ENCODE results near the gene SIAH3.

Gene SIAH3

DNA sequence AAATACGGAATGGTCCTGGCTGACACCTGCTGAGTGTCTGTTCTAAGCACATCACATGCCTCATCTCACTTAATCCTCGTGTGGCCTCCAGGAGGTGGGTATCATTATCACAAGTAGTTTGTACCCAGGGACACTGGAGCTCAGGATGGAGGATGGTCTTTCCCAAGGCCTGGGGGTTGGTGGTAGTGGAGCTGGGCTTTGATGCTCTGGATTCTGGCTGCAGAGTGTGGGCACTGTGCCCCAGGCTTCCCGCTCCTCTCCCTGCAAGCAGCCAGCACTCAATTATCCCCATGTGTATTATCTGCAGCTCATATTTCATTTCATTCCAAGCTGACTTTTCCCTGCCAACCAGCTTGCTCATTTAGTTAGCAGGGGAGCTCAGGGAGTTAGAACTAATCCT is 52.1 kb downstream of the SIAH3 start (continued):
- TF ChIP-seq ZNF19 (tag by site-specific recombination; IDR thresholded peaks at IDR 0.05; ENCODE audit: low read depth), result no peak
- TF ChIP-seq, protein P1, sequence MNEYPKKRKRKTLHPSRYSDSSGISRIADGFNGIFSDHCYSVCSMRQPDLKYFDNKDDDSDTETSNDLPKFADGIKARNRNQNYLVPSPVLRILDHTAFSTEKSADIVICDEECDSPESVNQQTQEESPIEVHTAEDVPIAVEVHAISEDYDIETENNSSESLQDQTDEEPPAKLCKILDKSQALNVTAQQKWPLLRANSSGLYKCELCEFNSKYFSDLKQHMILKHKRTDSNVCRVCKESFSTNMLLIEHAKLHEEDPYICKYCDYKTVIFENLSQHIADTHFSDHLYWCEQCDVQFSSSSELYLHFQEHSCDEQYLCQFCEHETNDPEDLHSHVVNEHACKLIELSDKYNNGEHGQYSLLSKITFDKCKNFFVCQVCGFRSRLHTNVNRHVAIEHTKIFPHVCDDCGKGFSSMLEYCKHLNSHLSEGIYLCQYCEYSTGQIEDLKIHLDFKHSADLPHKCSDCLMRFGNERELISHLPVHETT (tag by site-specific recombination; IDR thresholded peaks at IDR 0.05), result no peak

DNA sequence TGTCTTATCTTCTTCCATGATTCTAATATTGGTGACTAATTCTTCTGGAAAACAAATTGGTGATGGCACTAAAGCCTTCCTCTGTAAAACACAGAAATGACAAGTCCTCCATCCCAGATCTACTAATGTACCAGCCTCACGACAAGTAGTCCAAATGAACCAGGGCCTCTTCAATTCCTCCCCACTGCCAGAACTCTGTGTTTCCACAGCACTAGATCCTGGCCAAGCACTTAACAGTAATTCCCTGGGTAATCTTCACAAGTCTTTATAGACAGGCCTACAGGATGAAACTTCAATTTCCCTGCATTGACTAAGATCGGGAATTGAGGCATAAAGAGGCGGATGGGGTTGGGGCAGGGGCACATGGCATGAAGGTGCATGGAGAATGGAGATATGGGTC is 52.7 kb downstream of the SIAH3 start:
- Histone ChIP-seq H3K4me3 (ENCODE audit: low read depth, low read length) (no peak overlapping the region), H3K36me3 (ENCODE audit: control insufficient read depth in 2 of 2, insufficient read depth in 1 of 2, low read length in 2 of 2) (no peaks in the 10 kb centered on the region), H3K4me1 (ENCODE audit: control insufficient read depth, insufficient read depth, low read length) (no peaks in the 10 kb centered on the region), H3K9me3 (ENCODE audit: control insufficient read depth, insufficient read depth, low read depth, low read length) (no peaks in the 10 kb centered on the region), H3K27ac (ENCODE audit: extremely low read depth, low read depth, low read length) (no peak overlapping the region)
- TF ChIP-seq ZNF37A (tag by site-specific recombination; IDR thresholded peaks at IDR 0.05), result no peak
- TF ChIP-seq ZNF248 (tag by site-specific recombination; IDR thresholded peaks at IDR 0.05), result no peak
- TF ChIP-seq KLF10 (tag by site-specific recombination; IDR thresholded peaks at IDR 0.05), result no peak
- no peak for TF ChIP-seq ZBTB21 (tag by site-specific recombination; IDR thresholded peaks at IDR 0.05)
- no peak for TF ChIP-seq MEIS1 (CRISPR knock-in tag; IDR thresholded peaks at IDR 0.05; ENCODE audit: borderline replicate concordance)
- no peak for TF ChIP-seq ZNF350 (tag by site-specific recombination; IDR thresholded peaks at IDR 0.05)
- TF ChIP-seq ZNF292 (tag by site-specific recombination; IDR thresholded peaks at IDR 0.05; ENCODE audit: borderline replicate concordance, low read depth), result no peak
- TF ChIP-seq, protein P2, sequence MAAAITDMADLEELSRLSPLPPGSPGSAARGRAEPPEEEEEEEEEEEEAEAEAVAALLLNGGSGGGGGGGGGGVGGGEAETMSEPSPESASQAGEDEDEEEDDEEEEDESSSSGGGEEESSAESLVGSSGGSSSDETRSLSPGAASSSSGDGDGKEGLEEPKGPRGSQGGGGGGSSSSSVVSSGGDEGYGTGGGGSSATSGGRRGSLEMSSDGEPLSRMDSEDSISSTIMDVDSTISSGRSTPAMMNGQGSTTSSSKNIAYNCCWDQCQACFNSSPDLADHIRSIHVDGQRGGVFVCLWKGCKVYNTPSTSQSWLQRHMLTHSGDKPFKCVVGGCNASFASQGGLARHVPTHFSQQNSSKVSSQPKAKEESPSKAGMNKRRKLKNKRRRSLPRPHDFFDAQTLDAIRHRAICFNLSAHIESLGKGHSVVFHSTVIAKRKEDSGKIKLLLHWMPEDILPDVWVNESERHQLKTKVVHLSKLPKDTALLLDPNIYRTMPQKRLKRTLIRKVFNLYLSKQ (tag by site-specific recombination; IDR thresholded peaks at IDR 0.05; ENCODE audit: borderline replicate concordance), result no peak
- no peak for TF ChIP-seq ZNF274 (IDR thresholded peaks at IDR 0.05; ENCODE audit: low read length)
- TF ChIP-seq ZNF274 (tag by site-specific recombination; IDR thresholded peaks at IDR 0.05; ENCODE audit: borderline replicate concordance), result no peak
- TF ChIP-seq, protein P1 (tag by site-specific recombination; IDR thresholded peaks at IDR 0.05), result no peak
- no peak for TF ChIP-seq ZNF426 (tag by site-specific recombination; IDR thresholded peaks at IDR 0.05)
- TF ChIP-seq, protein P3, sequence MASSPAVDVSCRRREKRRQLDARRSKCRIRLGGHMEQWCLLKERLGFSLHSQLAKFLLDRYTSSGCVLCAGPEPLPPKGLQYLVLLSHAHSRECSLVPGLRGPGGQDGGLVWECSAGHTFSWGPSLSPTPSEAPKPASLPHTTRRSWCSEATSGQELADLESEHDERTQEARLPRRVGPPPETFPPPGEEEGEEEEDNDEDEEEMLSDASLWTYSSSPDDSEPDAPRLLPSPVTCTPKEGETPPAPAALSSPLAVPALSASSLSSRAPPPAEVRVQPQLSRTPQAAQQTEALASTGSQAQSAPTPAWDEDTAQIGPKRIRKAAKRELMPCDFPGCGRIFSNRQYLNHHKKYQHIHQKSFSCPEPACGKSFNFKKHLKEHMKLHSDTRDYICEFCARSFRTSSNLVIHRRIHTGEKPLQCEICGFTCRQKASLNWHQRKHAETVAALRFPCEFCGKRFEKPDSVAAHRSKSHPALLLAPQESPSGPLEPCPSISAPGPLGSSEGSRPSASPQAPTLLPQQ (tag by site-specific recombination; IDR thresholded peaks at IDR 0.05), result no peak
- ChIA-PET CTCF (no interaction called here), POLR2A (no interaction called here)

DNA sequence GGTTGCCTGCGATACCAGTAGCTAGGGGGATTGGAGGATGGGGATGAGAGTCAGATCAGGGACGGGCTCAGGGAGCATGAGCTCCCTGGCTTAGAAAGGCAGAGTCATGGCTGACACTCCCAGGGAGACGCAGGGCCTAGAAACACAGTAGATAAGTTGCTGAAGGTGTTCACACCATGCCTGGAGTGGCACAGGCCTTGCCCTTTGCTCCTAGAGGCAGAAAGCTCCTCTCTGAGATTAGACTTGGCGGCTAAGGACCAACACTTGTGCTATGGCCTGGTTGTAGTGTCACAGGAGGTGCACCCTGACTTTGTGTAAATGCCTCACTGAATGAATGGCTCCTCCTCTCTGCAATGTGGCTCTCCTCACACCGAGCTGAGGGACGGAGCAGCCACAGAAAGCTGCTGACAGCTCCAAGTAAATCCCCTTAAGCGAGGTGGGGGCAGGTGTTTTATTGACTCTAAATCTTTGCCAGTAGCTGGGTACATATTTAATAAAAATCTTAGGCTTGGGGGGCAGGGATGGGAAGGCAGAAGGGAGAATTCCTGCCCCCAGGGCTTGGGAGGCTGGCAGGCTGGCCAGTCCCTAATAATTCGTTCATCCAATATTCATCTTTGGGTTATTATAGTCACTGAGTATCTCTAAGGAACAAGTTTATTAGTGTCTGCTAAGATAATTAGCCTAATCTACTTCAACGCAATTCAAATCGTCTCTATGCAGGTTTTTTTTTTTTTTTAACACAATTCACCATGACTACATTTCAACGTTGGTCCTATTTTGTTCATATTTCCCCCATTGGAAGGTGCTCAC is 54.9 kb downstream of the SIAH3 start:
- H3K9me3 ChIP-seq (ENCODE audit: control insufficient read depth, insufficient read depth, low read depth, low read length), result no peaks in the 10 kb centered on the region
- no peak for TF ChIP-seq GFI1B (tag by site-specific recombination; IDR thresholded peaks at IDR 0.05)
- TF ChIP-seq, protein P4, sequence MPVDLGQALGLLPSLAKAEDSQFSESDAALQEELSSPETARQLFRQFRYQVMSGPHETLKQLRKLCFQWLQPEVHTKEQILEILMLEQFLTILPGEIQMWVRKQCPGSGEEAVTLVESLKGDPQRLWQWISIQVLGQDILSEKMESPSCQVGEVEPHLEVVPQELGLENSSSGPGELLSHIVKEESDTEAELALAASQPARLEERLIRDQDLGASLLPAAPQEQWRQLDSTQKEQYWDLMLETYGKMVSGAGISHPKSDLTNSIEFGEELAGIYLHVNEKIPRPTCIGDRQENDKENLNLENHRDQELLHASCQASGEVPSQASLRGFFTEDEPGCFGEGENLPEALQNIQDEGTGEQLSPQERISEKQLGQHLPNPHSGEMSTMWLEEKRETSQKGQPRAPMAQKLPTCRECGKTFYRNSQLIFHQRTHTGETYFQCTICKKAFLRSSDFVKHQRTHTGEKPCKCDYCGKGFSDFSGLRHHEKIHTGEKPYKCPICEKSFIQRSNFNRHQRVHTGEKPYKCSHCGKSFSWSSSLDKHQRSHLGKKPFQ (tag by site-specific recombination; IDR thresholded peaks at IDR 0.05), result no peak
- TF ChIP-seq BCL11A (tag by site-specific recombination; IDR thresholded peaks at IDR 0.05; ENCODE audit: low read depth), result no peak
- H3K27ac ChIP-seq (ENCODE audit: extremely low read depth, low read depth, low read length), result no peak overlapping the region
- ChIA-PET CTCF (interaction anchor here (1.1 to 1.6 kb wide), 2 partner anchors 11 to 364 kb away, joined by 3 read pairs; no protein-coding TSS in a partner anchor), POLR2A (no interaction called here)
- no peaks in the 10 kb centered on the region for H3K4me1 ChIP-seq (ENCODE audit: control insufficient read depth, insufficient read depth, low read length)
- H3K4me3 ChIP-seq (ENCODE audit: low read depth, low read length), result no peak overlapping the region
- H3K36me3 ChIP-seq (ENCODE audit: control insufficient read depth in 2 of 2, insufficient read depth in 1 of 2, low read length in 2 of 2), result no peaks in the 10 kb centered on the region
